Activated CD4-positive, alpha-beta T cell treated with anti-CD3 and anti-CD28 coated beads for 36 hours (primary cell): ENCODE results near the gene ZC3H18. TPM values are rescaled to one million over a fixed set of nuclear protein-coding genes. Genes with fewer than 3 reads are reported as not detected.

Experiments used
- ATAC-seq: fragments of 200-7000 bp; cut with Tn5 transposase; one replicate; pipeline ENCODE4 v1.10.0; 2021; ENCODE audit warnings: mild to moderate bottlenecking, moderate library complexity
- CTCF ChIA-PET: fragments of 350-600 bp; sonication (Branson Sonifier 250); formaldehyde crosslinking; loops from one replicate; lab custom pipeline; 2021; ENCODE audit warnings: antibody characterized with exemption; lab: Charles Lee
- POLR2A ChIA-PET: fragments of 350-600 bp; sonication (Branson Sonifier 250); formaldehyde crosslinking; loops from one replicate; lab custom pipeline; 2021; ENCODE audit warnings: antibody characterized with exemption, inconsistent platforms; lab: Charles Lee
- DNase-seq: peaks from one replicate; pipeline ENCODE4 v3.0.0-alpha.2; 2020
- H3K27ac Mint-ChIP-seq: one replicate; pipeline ENCODE4 v1.8.0; 2021; ENCODE audit warnings: mixed read lengths
- H3K27me3 Mint-ChIP-seq: one replicate; pipeline ENCODE4 v1.8.0; 2021; ENCODE audit warnings: mixed read lengths
- H3K36me3 Mint-ChIP-seq: one replicate; pipeline ENCODE4 v1.8.0; 2021; ENCODE audit warnings: low read depth, mixed read lengths
- H3K4me1 Mint-ChIP-seq: one replicate; pipeline ENCODE4 v1.8.0; 2021; ENCODE audit warnings: mixed read lengths
- H3K4me3 Mint-ChIP-seq: one replicate; pipeline ENCODE4 v1.8.0; 2021; ENCODE audit warnings: mild to moderate bottlenecking, moderate library complexity, mixed read lengths
- H3K9me3 Mint-ChIP-seq: one replicate; pipeline ENCODE4 v1.8.0; 2021; ENCODE audit warnings: low read depth, mixed read lengths
- intact Hi-C, 2 experiments: fragments of 100-400 bp; cut with DNase I in 1 of 2; cut with micrococcal nuclease in 1 of 2; formaldehyde crosslinking; loops; one replicate each; pipeline versions ENCODE4 v1.14.2 to v1.15.1; 2022 to 2024; cut with DNase I, micrococcal nuclease
- total RNA-seq, 2 experiments: library from RNA; stranded (reverse); gene quantifications; one replicate each; pipeline ENCODE4 v1.2.3, GENCODE V29; 2021

The ZC3H18 gene
- total RNA-seq, 2 experiments from 2014 or later = 70.0 to 76.4 TPM

- ChIA-PET POLR2A (interaction anchor here (0.6 kb wide), 1 partner anchor 74 kb away, joined by 12 read pairs; no protein-coding TSS in a partner anchor), CTCF (no interaction called here)
- H3K4me3 Mint-ChIP-seq = no peak overlapping the region
- peaks cover 3% of the 10 kb centered on the region for H3K36me3 Mint-ChIP-seq
- ATAC-seq = no peak
- peaks cover 19% of the 10 kb centered on the region for H3K4me1 Mint-ChIP-seq
- H3K9me3 Mint-ChIP-seq = no peaks in the 10 kb centered on the region
- no peak for DNase-seq
- intact Hi-C loops = no loop called here
- H3K27me3 Mint-ChIP-seq = no peaks in the 10 kb centered on the region
- no peak overlapping the region for H3K27ac Mint-ChIP-seq
Measured at GRCh38 chr16:88677721-88678120, 107.5 kb downstream of the ZC3H18 start.

GRCh38 chr16:88678224-88678979 lies 108.2 kb downstream of the ZC3H18 start:
- DNase-seq = no peak
- H3K4me1 Mint-ChIP-seq = peaks cover 21% of the 10 kb centered on the region
- ChIA-PET CTCF (no interaction called here), POLR2A (interaction anchor here (0.6 kb wide), 1 partner anchor 75 kb away, joined by 12 read pairs; no protein-coding TSS in a partner anchor)
- H3K9me3 Mint-ChIP-seq = no peaks in the 10 kb centered on the region
- intact Hi-C loops = no loop called here
- no peak overlapping the region for H3K27ac Mint-ChIP-seq
- ATAC-seq = no peak
- peaks cover 3% of the 10 kb centered on the region for H3K36me3 Mint-ChIP-seq
- H3K4me3 Mint-ChIP-seq = no peak overlapping the region
- H3K27me3 Mint-ChIP-seq = no peaks in the 10 kb centered on the region

GRCh38 chr16:88680554-88681083 lies 110.4 kb downstream of the ZC3H18 start:
- no peaks in the 10 kb centered on the region for H3K9me3 Mint-ChIP-seq
- H3K36me3 Mint-ChIP-seq = peaks cover 3% of the 10 kb centered on the region
- ChIA-PET CTCF (interaction anchor here (0.6 to 2.2 kb wide), 6 partner anchors 10 to 713 kb away, joined by 3 to 8 read pairs (median 4); partner anchors contain the start of genes IL17C and MVD), POLR2A (interaction anchor here (0.6 kb wide), 1 partner anchor 12 kb away, joined by 3 read pairs; no protein-coding TSS in a partner anchor)
- intact Hi-C loops = loop anchor here in 1 of 2 experiments (1.0 kb wide), 3 partner anchors 17 to 29 kb away; partner anchors contain the start of genes CTU2, CYBA, MVD and RNF166
- H3K4me1 Mint-ChIP-seq = peaks cover 40% of the 10 kb centered on the region
- DNase-seq (no peak), ATAC-seq (no peak)
- H3K27ac Mint-ChIP-seq = peak overlapping the region; percentile 91
- H3K4me3 Mint-ChIP-seq = no peak overlapping the region
- no peaks in the 10 kb centered on the region for H3K27me3 Mint-ChIP-seq

GRCh38 chr16:88681084-88681680 lies 111.0 kb downstream of the ZC3H18 start:
- H3K36me3 Mint-ChIP-seq = peaks cover 3% of the 10 kb centered on the region
- DNase-seq = peak; percentile 76
- peaks cover 40% of the 10 kb centered on the region for H3K4me1 Mint-ChIP-seq
- POLR2A ChIA-PET = no interaction called here
- CTCF ChIA-PET = interaction anchor here (1.0 to 2.2 kb wide), 7 partner anchors 8 to 61 kb away, joined by 3 to 8 read pairs (median 3); partner anchors contain the start of genes IL17C and MVD
- peak overlapping the region; percentile 91 for H3K27ac Mint-ChIP-seq
- no peaks in the 10 kb centered on the region for H3K9me3 Mint-ChIP-seq
- H3K4me3 Mint-ChIP-seq = peak overlapping the region; percentile 49
- ATAC-seq = peak; percentile 24
- no peaks in the 10 kb centered on the region for H3K27me3 Mint-ChIP-seq
- intact Hi-C loops = loop anchor here in 1 of 2 experiments (1.0 kb wide), 3 partner anchors 18 to 30 kb away; partner anchors contain the start of genes CTU2, CYBA, MVD and RNF166

Other genes starting within 250 kb of the ZC3H18 start
- gene ZNF469, start 187.4 kb upstream of the ZC3H18 start, total RNA-seq = under 1 TPM; 0.39 to 0.50 TPM
- gene ZFPM1, start 117.1 kb upstream of the ZC3H18 start, total RNA-seq = 10 to 100 TPM in 1 of 2 experiments, 1 to 10 TPM in 1; 9.9 to 12.6 TPM
- under 1 TPM in 1 of 2 experiments, not detected in 1; 0.18 TPM for gene IL17C, start 68.2 kb downstream of the ZC3H18 start, total RNA-seq
- 100 to 1,000 TPM; 155 to 200 TPM for gene CYBA, start 80.7 kb downstream of the ZC3H18 start, total RNA-seq
- 10 to 100 TPM; 62.8 to 81.1 TPM for gene MVD, start 92.7 kb downstream of the ZC3H18 start, total RNA-seq
- gene SNAI3, start 116.1 kb downstream of the ZC3H18 start, total RNA-seq = 1 to 10 TPM; 3.6 to 4.1 TPM
- 10 to 100 TPM; 44.0 to 49.7 TPM for gene RNF166, start 136.0 kb downstream of the ZC3H18 start, total RNA-seq
- gene CTU2, start 136.1 kb downstream of the ZC3H18 start, total RNA-seq = 10 to 100 TPM; 29.6 to 36.2 TPM
- 100 to 1,000 TPM; 105 to 126 TPM for gene PIEZO1, start 214.8 kb downstream of the ZC3H18 start, total RNA-seq
- gene CDT1, start 233.4 kb downstream of the ZC3H18 start, total RNA-seq = 100 to 1,000 TPM; 136 to 182 TPM
- 100 to 1,000 TPM; 105 to 179 TPM for gene APRT, start 241.5 kb downstream of the ZC3H18 start, total RNA-seq